Uterus (tissue), 2 donors: ENCODE data around the gene NCKAP5L.

Experiments
- POLR2A ChIP-seq, 2 donors: fragments of 450-650 bp; IDR thresholded peaks; one replicate each; pipeline ENCODE4 v1.6.1; 2016; ENCODE audit warnings: antibody characterized with exemption in 2 of 2, mild to moderate bottlenecking in 1 of 2, moderate library complexity in 1 of 2
- TF ChIP-seq, protein P1 (sequence below), 4 experiments: fragments of 200-600 bp in 2 of 4; fragments of 450-650 bp in 2 of 4; sonication (generic) in 2 of 4; IDR thresholded peaks; one replicate each; pipeline ENCODE4 v1.5.1; 2016 to 2019; ENCODE audit warnings: antibody characterized with exemption in 4 of 4, mild to moderate bottlenecking in 2 of 4, moderate library complexity in 1 of 4

DNA sequence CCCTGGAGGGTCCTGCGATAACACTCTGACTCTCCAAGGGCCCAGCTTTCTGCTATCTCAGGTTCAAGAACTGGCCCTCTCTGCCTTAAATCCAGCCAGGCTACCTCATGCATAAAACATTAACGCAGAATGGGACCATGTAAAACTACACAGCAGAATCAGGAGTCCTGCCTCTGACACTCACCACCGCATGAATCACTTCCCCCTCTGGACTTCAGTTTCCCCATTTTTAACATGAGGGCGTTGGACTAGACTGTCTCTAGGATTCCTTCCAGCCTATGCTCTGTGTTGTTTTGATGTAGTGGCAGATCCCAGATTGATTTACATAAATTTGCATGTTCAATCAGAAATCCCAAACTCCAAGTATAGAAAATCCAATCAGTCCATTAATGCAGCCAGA lies 3.3 kb downstream of the NCKAP5L start:
- TF ChIP-seq, protein P1, sequence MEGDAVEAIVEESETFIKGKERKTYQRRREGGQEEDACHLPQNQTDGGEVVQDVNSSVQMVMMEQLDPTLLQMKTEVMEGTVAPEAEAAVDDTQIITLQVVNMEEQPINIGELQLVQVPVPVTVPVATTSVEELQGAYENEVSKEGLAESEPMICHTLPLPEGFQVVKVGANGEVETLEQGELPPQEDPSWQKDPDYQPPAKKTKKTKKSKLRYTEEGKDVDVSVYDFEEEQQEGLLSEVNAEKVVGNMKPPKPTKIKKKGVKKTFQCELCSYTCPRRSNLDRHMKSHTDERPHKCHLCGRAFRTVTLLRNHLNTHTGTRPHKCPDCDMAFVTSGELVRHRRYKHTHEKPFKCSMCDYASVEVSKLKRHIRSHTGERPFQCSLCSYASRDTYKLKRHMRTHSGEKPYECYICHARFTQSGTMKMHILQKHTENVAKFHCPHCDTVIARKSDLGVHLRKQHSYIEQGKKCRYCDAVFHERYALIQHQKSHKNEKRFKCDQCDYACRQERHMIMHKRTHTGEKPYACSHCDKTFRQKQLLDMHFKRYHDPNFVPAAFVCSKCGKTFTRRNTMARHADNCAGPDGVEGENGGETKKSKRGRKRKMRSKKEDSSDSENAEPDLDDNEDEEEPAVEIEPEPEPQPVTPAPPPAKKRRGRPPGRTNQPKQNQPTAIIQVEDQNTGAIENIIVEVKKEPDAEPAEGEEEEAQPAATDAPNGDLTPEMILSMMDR (IDR thresholded peaks at IDR 0.05) = no peak
- TF ChIP-seq POLR2A (IDR thresholded peaks at IDR 0.05) = no peak
